A549 (cell line): ENCODE results near the gene SPINK8. TPM values are rescaled to one million over a fixed set of nuclear protein-coding genes. Genes with fewer than 3 reads are reported as not detected.
A peak's percentile ranks its signal among the peaks of the same experiment; 100 is the strongest.
"Not testable (repeated sequence)": the region's sequence is repeated elsewhere in the genome, so short reads cannot be mapped to it uniquely, and the experiment has no call there.

ENCODE experiments used
- ATAC-seq, 2 experiments: fragments of 200-7000 bp in 1 of 2; fragments of >200 bp in 1 of 2; cut with Nextera tagmentation in 1 of 2; cut with Tn5 transposase in 1 of 2; 3 replicates each; pipeline versions ENCODE4 v1.8.0 to v1.9.1; 2018 to 2020; ENCODE audit warnings: mild to moderate bottlenecking in 1 of 2, moderate library complexity in 1 of 2
- CTCF ChIA-PET: fragments of 300-600 bp; sonication (Branson Sonifier 250); formaldehyde crosslinking; extraction: SDS; loops from one replicate; lab custom pipeline; 2021; ENCODE audit warnings: antibody characterized with exemption, inconsistent platforms; lab: Yijun Ruan, JAX
- POLR2A ChIA-PET: fragments of 350-600 bp; formaldehyde crosslinking; extraction: SDS; loops from one replicate; lab custom pipeline; 2021; ENCODE audit warnings: antibody characterized with exemption, inconsistent platforms; lab: Yijun Ruan, JAX
- DNase-seq, 2 experiments: peaks; one replicate each; pipeline versions ENCODE4 v3.0.0 to v3.0.0-alpha.2; 2011 to 2016; ENCODE audit warnings: low read depth in 1 of 2, low spot score in 1 of 2
- FAIRE-seq: peaks from 2 replicates; lab custom pipeline; 2011; peaks lifted over from hg19 to GRCh38; lab: Jason Lieb, UNC
- H3K27ac ChIP-seq, 2 experiments: fragments of >200 bp; sonication (Bioruptor Twin); formaldehyde crosslinking; 3 replicates each; pipeline ENCODE4 v1.5.1; 2016 to 2017
- H3K4me1 ChIP-seq: fragments of >200 bp; sonication (Bioruptor Twin); formaldehyde crosslinking; 3 replicates; pipeline ENCODE4 v1.6.1; 2016
- H3K4me2 ChIP-seq: fragments of >200 bp; sonication (Bioruptor Twin); formaldehyde crosslinking; 3 replicates; pipeline ENCODE4 v1.6.1; 2016
- H3K4me3 ChIP-seq: fragments of >200 bp; sonication (Bioruptor Twin); formaldehyde crosslinking; 3 replicates; pipeline ENCODE4 v1.5.1; 2016
- H3K9me3 ChIP-seq: fragments of >200 bp; sonication (Bioruptor Twin); formaldehyde crosslinking; 3 replicates; pipeline ENCODE4 v1.6.1; 2016
- BCL3 ChIP-seq: fragments of >200 bp; sonication (Bioruptor Twin); formaldehyde crosslinking; IDR thresholded peaks from 3 replicates; pipeline ENCODE4 v1.6.1; 2016
- EHF ChIP-seq: fragments of 250-450 bp; sonication (Bioruptor Pico); IDR thresholded peaks from 2 replicates; pipeline ENCODE4 v1.5.0; 2020; ENCODE audit warnings: mild to moderate bottlenecking
- ELK1 ChIP-seq: fragments of 150-350 bp; IDR thresholded peaks from 2 replicates; pipeline ENCODE4 v1.6.1; 2014; ENCODE audit warnings: low read depth, mild to moderate bottlenecking, low read length
- FOXS1 ChIP-seq: fragments of 250-450 bp; sonication (Bioruptor Pico); IDR thresholded peaks from 2 replicates; pipeline ENCODE4 v1.5.0; 2020; ENCODE audit warnings: mild to moderate bottlenecking, moderate library complexity
- GATA3 ChIP-seq: IDR thresholded peaks from 2 replicates; pipeline ENCODE4 v1.6.1; 2012; ENCODE audit warnings: borderline replicate concordance
- HOXA7 ChIP-seq: fragments of 250-450 bp; sonication (Bioruptor Pico); IDR thresholded peaks from 2 replicates; pipeline ENCODE4 v1.5.0; 2020; ENCODE audit warnings: mild to moderate bottlenecking, moderate library complexity
- HOXB13 ChIP-seq: fragments of 250-450 bp; sonication (Bioruptor Pico); IDR thresholded peaks from 2 replicates; pipeline ENCODE4 v1.5.0; 2020; ENCODE audit warnings: low read depth, mild to moderate bottlenecking, moderate library complexity
- JUN ChIP-seq, 2 experiments: fragments of >200 bp; sonication (Bioruptor Twin); formaldehyde crosslinking; IDR thresholded peaks; 2 replicates in 1 of 2; 3 replicates in 1 of 2; pipeline ENCODE4 v1.6.1; 2016 to 2017
- JUNB ChIP-seq: fragments of >200 bp; sonication (Bioruptor Twin); formaldehyde crosslinking; IDR thresholded peaks from 2 replicates; pipeline ENCODE4 v1.6.1; 2016
- KDM5A ChIP-seq: fragments of 200-600 bp; sonication (generic); IDR thresholded peaks from 2 replicates; pipeline ENCODE4 v1.6.1; 2016; ENCODE audit warnings: antibody characterized with exemption, mild to moderate bottlenecking
- MAFK ChIP-seq: fragments of 450-650 bp; IDR thresholded peaks from 2 replicates; pipeline ENCODE4 v1.6.1; 2014; ENCODE audit not compliant: partially characterized antibody
- NFE2L2 ChIP-seq: fragments of 150-350 bp; conservative IDR thresholded peaks from 2 replicates; pipeline ENCODE4 v1.6.1; 2014; ENCODE audit warnings: low read length
- PHF8 ChIP-seq: fragments of 200-600 bp; sonication (generic); IDR thresholded peaks from 2 replicates; pipeline ENCODE4 v1.6.1; 2016; ENCODE audit warnings: low read depth, mild to moderate bottlenecking, antibody characterized with exemption, moderate library complexity, borderline replicate concordance
- POLR2AphosphoS2 ChIP-seq: conservative IDR thresholded peaks from 2 replicates; pipeline ENCODE4 v1.6.1; 2012; ENCODE audit warnings: low read length, improper control_type of control experiment, inconsistent platforms
- RARB ChIP-seq: fragments of 250-450 bp; sonication (Bioruptor Pico); IDR thresholded peaks from 2 replicates; pipeline ENCODE4 v1.8.0; 2021; ENCODE audit warnings: mild to moderate bottlenecking, moderate library complexity
- ZNF302 ChIP-seq: fragments of 250-450 bp; sonication (Bioruptor Pico); IDR thresholded peaks from 2 replicates; pipeline ENCODE4 v1.9.0; 2021; ENCODE audit warnings: inconsistent platforms, mild to moderate bottlenecking, moderate library complexity
- WGBS: methylation state at CpG from one replicate; pipeline ENCODE4 v1.1.6; 2017; ENCODE audit errors: missing lambda C conversion rate; 5-methylcytosine and 5-hydroxymethylcytosine counted together
- polyA minus RNA-seq: library from RNA; depleted of rRNA, polyadenylated mRNA; stranded (reverse); fragments of >200 nt; gene quantifications from 2 replicates; pipeline ENCODE4 v1.2.3, GENCODE V29; 2011; rRNA and poly(A)+ RNA removed
- polyA plus RNA-seq, 4 experiments: library from polyadenylated mRNA; depleted of rRNA in 3 of 4; stranded (reverse); fragments of >200 nt; fragmentation: RNase III in 1 of 4; extraction: RNeasy Plus Mini Kit Qiagen cat#74134 plus additional on column Dnase treatment in 1 of 4; gene quantifications; 2 replicates in 3 of 4; 3 replicates in 1 of 4; pipeline ENCODE4 v1.2.3, GENCODE V29; 2011 to 2017
- TF ChIP-seq, protein P1 (sequence below): IDR thresholded peaks from 2 replicates; pipeline ENCODE4 v1.6.1; 2012; ENCODE audit warnings: low read depth, borderline replicate concordance
- TF ChIP-seq, protein P2 (sequence below): fragments of 250-450 bp; sonication (Bioruptor Pico); IDR thresholded peaks from 2 replicates; pipeline ENCODE4 v1.5.0; 2021; ENCODE audit warnings: mild to moderate bottlenecking, moderate library complexity, borderline replicate concordance

The SPINK8 gene
- polyA plus RNA-seq (2011; rRNA removed), result not detected in 2 replicates
- polyA plus RNA-seq (2012; cell fraction: cytosol; rRNA removed), result not detected in 2 replicates
- not detected in 2 replicates for polyA plus RNA-seq (2012; cell fraction: nucleus; rRNA removed)
- polyA plus RNA-seq (2017; fragmentation: RNase III; extraction: RNeasy Plus Mini Kit Qiagen cat#74134 plus additional on column Dnase treatment), result not detected in 3 replicates
- polyA minus RNA-seq, result not detected in 2 replicates

DNA sequence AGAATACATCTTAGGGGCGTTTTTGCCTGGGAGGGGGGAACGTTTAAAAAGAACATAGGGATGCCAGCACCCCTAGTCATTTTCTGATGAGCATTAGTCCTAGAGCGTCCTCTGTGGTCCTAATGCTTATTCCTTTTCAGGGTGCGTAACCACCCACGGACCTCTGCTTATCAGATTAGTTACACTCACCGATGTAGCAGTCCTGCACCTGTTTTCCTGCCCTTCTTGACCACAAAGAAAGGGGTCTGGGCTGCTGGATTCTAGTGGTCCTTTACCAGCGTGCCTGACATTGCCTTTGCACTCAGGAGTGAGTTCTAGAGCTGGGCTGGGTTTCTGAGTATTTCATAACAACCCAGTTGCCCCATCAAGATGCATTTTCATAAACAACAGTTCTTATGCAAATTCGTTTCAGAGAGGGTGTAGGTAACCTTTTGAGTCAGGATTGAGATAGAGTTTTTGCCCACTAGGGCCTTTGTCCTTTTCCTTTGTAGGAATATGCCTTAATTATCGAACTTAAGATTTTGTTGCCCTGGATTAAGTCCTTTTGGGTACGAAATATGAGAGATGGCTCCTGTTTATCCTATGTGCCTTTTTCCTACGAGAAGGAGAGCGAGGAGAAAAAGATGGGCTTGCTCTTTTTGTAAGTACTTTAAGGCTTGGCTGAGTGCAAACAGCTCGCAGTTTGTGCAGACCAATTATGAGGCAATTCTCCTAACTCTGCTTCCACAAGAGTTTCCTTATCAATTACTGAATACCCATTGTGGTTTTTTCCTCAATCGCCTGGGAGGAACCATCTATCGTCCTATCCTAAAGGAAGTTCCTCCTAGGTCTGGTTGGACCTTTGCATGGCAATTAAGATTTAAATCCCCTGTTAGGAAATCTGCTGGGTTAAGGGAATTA is at the start of gene SPINK8:
Gene SPINK8, minus strand, starts transcription at position 316 of the 900 bp plus-strand sequence. CDS start 5,320 bp downstream, outside the sequence.
- FAIRE-seq, DNase-seq, H3K4me2 ChIP-seq, ATAC-seq, POLR2A ChIA-PET, H3K9me3 ChIP-seq, H3K27ac ChIP-seq, H3K4me1 ChIP-seq, H3K4me3 ChIP-seq: not testable (repeated sequence)
- WGBS, result 36% methylated on average over 15 of the region's 15 CpGs
- CTCF ChIA-PET, result interaction anchor here (1.5 kb wide), 1 partner anchor 103 kb away, joined by 7 read pairs; no protein-coding TSS in a partner anchor

- no peak overlapping the region for H3K4me3 ChIP-seq
- H3K4me2 ChIP-seq, result no peak overlapping the region
- no peak for ATAC-seq
- DNase-seq, result no peak
- FAIRE-seq, result no peak
- POLR2A ChIA-PET, result no interaction called here
- CTCF ChIA-PET, result interaction anchor here (1.0 kb wide), 1 partner anchor 63 kb away, joined by 4 read pairs; no protein-coding TSS in a partner anchor
- 61% methylated on average over 5 of the region's 5 CpGs for WGBS
- no peaks in the 10 kb centered on the region for H3K4me1 ChIP-seq
- TF ChIP-seq PHF8 (no peak), MAFK (peak; percentile 8)
- TF ChIP-seq, all 56 proteins: peak for 1
- H3K27ac ChIP-seq, result no peak overlapping the region
- no peaks in the 10 kb centered on the region for H3K9me3 ChIP-seq
These were observed 39.5 kb upstream of the SPINK8 start for GRCh38 chr3:48372862-48373435.

GRCh38 chr3:48372377-48372770 is 38.9 kb upstream of the SPINK8 start:
- ChIA-PET POLR2A (no interaction called here), CTCF (interaction anchor here (1.0 kb wide), 1 partner anchor 64 kb away, joined by 4 read pairs; no protein-coding TSS in a partner anchor)
- Histone ChIP-seq H3K4me3 (no peak overlapping the region), H3K4me1 (no peaks in the 10 kb centered on the region), H3K4me2 (no peak overlapping the region), H3K27ac (no peak overlapping the region), H3K9me3 (no peaks in the 10 kb centered on the region)
- TF ChIP-seq ZNF302, result no peak
- TF ChIP-seq POLR2AphosphoS2, result no peak
- TF ChIP-seq NFE2L2, result no peak
- no peak for TF ChIP-seq FOXS1 (CRISPR knock-in tag)
- TF ChIP-seq BCL3, result no peak
- TF ChIP-seq JUNB, result no peak
- no peak for TF ChIP-seq RARB (CRISPR knock-in tag)
- no peak for TF ChIP-seq HOXA7 (CRISPR knock-in tag)
- TF ChIP-seq, protein P1, sequence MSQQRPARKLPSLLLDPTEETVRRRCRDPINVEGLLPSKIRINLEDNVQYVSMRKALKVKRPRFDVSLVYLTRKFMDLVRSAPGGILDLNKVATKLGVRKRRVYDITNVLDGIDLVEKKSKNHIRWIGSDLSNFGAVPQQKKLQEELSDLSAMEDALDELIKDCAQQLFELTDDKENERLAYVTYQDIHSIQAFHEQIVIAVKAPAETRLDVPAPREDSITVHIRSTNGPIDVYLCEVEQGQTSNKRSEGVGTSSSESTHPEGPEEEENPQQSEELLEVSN, result no peak
- TF ChIP-seq HOXB13 (CRISPR knock-in tag), result no peak
- TF ChIP-seq JUN (IDR thresholded peaks at IDR 0.05), result no peak
- DNase-seq (no peak), ATAC-seq (no peak), FAIRE-seq (no peak)
- WGBS, result 76% methylated on average over 7 of the region's 7 CpGs

GRCh38 chr3:48371651-48372376 is 38.4 kb upstream of the SPINK8 start, which contains the start of gene FBXW12:
Gene FBXW12 (plus strand): TSS chr3:48372219. CDS start chr3:48372768, 549 bp downstream.
- no peak for FAIRE-seq

More at GRCh38 chr3:48371651-48372376, 38.4 kb upstream of the SPINK8 start, which contains the start of gene FBXW12:
- CTCF ChIA-PET, result interaction anchor here (1.0 kb wide), 1 partner anchor 64 kb away, joined by 4 read pairs; no protein-coding TSS in a partner anchor
- POLR2A ChIA-PET, result no interaction called here
- Histone ChIP-seq H3K9me3 (no peaks in the 10 kb centered on the region), H3K27ac (no peak within 1 kb of the TSS), H3K4me2 (no peak within 1 kb of the TSS), H3K4me3 (no peak within 1 kb of the TSS), H3K4me1 (no peaks in the 10 kb centered on the region)
- WGBS, result 67% methylated on average over 10 of the region's 11 CpGs
- DNase-seq (no peak), ATAC-seq (no peak)
- TF ChIP-seq ELK1, result no peak
- no peak for TF ChIP-seq GATA3
- no peak for TF ChIP-seq HOXB13 (CRISPR knock-in tag)
- TF ChIP-seq, protein P2, sequence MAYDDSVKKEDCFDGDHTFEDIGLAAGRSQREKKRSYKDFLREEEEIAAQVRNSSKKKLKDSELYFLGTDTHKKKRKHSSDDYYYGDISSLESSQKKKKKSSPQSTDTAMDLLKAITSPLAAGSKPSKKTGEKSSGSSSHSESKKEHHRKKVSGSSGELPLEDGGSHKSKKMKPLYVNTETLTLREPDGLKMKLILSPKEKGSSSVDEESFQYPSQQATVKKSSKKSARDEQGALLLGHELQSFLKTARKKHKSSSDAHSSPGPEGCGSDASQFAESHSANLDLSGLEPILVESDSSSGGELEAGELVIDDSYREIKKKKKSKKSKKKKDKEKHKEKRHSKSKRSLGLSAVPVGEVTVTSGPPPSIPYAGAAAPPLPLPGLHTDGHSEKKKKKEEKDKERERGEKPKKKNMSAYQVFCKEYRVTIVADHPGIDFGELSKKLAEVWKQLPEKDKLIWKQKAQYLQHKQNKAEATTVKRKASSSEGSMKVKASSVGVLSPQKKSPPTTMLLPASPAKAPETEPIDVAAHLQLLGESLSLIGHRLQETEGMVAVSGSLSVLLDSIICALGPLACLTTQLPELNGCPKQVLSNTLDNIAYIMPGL (CRISPR knock-in tag), result no peak
- TF ChIP-seq EHF (CRISPR knock-in tag), result no peak
- TF ChIP-seq KDM5A, result no peak
